GM21723 (cell line): ENCODE measurements around the gene SFRP2.

Source experiments
- ATAC-seq: cut with Tn5 transposase; IDR thresholded peaks from one replicate; pipeline ENCODE4 v1.9.1; 2021; ENCODE audit warnings: mild to moderate bottlenecking, moderate library complexity; ENCODE audit not compliant: unreplicated experiment

The SFRP2 gene, protein sequence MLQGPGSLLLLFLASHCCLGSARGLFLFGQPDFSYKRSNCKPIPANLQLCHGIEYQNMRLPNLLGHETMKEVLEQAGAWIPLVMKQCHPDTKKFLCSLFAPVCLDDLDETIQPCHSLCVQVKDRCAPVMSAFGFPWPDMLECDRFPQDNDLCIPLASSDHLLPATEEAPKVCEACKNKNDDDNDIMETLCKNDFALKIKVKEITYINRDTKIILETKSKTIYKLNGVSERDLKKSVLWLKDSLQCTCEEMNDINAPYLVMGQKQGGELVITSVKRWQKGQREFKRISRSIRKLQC

DNA sequence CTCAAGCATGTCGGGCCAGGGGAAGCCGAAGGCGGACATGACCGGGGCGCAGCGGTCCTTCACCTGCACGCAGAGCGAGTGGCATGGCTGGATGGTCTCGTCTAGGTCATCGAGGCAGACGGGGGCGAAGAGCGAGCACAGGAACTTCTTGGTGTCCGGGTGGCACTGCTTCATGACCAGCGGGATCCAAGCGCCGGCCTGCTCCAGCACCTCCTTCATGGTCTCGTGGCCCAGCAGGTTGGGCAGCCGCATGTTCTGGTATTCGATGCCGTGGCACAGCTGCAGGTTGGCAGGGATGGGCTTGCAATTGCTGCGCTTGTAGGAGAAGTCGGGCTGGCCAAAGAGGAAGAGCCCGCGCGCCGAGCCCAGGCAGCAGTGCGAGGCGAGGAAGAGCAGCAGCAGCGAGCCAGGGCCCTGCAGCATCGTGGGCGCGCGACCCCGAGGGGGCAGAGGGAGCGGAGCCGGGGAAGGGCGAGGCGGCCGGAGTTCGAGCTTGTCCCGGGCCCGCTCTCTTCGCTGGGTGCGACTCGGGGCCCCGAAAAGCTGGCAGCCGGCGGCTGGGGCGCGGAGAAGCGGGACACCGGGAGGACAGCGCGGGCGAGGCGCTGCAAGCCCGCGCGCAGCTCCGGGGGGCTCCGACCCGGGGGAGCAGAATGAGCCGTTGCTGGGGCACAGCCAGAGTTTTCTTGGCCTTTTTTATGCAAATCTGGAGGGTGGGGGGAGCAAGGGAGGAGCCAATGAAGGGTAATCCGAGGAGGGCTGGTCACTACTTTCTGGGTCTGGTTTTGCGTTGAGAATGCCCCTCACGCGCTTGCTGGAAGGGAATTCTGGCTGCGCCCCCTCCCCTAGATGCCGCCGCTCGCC, at the start of gene SFRP2:
Gene SFRP2 (minus strand): TSS at position 671 of the 864 bp plus-strand sequence. CDS start 248 bp downstream, at position 423.
- ATAC-seq: no peak

DNA sequence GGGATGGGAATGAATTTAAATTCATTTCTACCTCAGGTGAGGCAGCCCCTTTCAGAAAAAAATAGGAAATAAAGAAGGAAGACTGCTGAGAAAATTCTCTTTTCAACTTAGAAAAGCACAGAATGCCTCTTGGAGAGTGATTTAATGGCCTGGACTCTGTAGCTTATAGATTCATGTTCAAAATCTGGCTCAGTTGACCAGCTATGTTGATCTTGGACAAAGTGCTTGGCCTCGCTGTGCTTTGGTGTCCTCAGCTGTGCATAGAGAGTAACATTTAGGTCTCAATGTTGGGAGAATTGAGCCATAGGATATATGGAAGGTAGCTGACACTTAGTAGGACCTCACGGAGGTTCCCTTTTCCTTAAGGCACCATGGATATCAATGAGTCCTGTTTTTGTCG, 49.7 kb upstream of the SFRP2 start:
- no peak for ATAC-seq

DNA sequence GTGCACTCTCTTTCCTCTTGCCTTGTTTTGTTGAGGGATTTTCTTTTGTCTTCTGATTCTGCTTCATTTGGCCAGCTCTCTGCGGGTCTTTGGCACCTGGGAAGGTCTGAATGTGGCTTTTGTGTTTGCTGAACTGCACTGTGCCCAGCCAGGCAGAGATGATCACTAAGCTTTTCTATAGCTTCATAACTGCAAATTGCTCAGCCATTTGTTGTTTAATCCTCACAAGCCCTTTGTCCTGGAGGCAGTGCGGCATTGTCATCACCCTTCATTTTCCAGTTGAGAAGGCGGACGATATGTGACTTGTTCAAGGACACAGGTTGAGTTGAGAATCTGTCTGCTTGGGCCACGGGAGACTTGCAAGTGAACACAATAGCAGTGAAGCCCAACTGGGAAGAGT, 46.0 kb upstream of the SFRP2 start:
- ATAC-seq: no peak

DNA sequence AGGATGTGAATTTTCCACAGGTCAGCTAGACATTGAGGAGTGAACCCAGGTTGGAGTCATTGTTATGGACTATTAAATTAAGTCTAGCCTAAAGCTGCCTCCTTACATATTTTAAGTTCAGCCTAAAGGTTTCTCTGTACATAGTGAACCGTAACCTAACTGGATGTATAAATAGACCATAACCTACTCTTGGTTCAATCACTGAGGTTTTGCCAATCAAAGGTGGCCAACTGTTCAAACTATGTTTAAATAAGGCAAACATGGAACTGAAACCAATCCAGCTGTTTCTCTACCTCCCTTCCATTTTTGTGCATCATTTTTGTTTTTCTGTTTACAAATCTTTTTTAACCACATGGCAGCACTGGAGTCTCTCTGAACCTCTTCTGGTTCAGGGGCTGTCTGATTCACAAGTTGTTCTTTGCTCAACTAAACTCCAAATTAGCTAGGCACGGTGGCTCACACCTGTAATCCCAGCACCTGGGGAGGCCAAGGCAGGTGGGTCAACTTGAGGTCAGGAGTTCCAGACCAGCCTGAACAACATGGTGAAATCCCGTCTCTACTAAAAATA, 43.9 kb upstream of the SFRP2 start:
- ATAC-seq: peak; percentile 46

DNA sequence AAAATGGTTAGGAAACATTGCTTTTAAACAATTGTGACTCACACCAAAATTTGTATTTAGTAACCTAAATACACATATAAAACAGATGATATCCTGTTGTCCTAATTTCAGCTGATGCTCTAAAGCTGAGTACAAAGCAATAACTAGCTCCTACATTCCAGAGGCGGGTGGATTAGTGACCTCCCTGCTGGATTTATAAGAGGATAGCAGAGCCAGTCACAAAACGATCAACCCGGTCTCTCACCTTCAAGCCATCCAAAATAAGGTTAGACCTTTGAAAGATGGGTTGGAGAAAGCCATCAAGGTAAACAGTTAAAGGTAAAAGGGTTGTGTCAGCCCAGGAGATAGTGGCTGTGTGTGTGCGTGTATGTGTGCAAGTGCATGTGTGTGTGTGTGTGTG, 43.2 kb upstream of the SFRP2 start:
- ATAC-seq: no peak

DNA sequence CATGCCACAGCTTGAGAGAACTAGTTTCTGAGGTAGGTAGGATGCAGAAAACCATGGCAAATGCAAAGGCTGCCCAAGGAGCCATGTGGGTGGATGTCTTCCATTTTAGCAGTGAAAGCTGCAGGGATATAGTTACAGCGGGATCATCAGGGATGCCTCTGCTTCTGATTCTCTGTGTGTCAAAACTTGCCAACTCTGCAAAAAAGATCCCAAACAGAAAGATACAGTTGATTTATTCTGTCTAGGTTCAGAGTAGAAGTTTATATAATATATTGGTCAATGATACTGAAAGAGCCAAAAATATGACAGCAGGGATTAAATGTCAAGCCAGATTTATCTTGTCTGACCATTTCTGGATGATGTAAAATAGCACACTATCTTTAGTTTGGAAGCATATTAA, 42.4 kb upstream of the SFRP2 start:
- no peak for ATAC-seq

DNA sequence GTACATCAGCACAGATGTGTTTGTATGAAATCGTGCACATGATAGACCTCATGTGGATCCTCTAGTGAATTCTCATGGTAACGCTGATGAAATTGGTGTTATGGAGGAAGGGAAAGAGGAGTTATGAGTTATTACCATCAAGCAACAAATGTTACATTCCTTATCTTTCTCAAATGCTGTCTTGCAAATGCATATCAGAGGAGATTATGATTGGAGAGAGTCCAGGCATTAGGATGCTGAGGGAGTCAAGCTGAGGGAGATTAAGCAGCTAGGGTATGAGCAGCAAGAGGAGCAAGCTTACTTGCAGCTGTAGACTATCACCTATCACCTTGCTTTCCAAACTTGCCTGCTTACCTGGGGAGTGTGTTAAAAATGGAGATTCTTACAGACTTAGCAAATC, 36.8 kb upstream of the SFRP2 start:
- no peak for ATAC-seq

DNA sequence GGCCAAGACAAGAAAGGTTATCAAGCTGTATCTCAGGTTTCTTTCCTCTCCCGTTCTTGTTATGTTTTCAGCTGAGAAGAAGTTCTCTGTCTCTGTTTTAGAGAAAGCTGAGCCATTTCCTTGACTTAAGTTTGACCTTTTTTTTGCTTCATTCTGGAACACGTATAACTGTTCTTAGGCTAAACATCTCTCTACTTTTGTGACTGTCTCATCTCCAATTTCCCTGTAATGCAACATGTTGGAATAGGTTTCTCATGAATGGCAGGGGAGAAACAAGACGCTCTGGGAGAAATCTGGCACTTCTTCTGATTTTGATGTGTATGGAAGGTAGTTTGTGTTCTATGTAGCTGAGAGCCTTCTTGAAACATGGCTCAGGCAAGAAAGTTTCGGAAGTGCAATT, 36.2 kb upstream of the SFRP2 start:
- no peak for ATAC-seq

DNA sequence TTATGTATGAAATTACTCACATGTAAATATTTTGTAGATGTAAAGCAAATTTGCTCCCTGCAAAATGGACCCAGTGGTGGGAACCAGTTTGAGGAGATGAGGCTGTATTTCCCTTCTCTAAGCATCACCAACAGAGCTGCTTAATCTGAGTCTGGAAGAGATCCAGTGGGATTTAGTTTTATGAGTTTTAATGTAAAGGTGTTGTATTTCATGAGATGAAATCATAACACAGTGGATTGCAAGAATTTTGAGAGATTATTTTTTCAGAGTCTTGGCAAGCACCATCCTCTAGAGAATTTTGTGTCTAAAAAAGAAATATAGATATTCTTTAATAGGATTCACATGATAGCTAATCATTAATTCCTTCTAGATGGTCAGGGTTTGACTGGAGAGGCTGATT, 35.6 kb upstream of the SFRP2 start:
- ATAC-seq: no peak

DNA sequence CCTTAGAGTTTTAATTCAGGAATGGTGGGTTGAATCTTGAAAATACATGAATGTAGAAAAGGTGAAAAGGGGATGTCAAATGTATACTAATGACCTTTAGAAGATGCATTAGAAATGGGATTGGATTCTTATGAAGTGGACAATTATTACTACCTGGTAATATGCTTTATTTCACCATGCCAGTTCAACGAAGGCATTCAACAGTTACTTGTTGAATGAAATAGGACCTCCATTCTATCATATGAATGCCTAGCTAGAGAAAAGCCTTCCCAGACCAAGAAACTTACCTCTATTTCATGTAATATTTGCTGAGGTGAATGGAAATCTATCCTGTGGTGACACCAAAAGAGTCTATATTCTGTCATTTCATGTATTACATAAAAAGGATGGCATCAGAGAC, 34.6 kb upstream of the SFRP2 start:
- no peak for ATAC-seq

DNA sequence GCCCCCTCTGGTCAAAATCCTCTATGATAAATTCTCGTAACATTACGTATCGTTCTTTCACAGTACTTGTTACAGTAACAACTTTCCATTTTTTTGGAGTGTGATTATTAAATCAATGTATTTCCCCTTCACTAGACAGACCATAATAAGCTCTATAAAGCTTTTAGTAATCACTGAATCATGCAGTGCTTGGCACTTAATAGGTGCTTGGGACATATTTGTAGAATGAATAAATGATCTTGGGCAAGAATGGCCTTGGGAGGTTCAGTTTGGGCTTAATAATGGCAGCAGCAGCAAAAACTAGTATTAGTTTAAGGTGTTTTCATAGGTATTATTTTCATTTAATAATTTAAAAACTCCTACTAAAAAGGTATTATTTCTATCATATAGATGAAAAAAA, 33.4 kb upstream of the SFRP2 start:
- ATAC-seq: no peak

DNA sequence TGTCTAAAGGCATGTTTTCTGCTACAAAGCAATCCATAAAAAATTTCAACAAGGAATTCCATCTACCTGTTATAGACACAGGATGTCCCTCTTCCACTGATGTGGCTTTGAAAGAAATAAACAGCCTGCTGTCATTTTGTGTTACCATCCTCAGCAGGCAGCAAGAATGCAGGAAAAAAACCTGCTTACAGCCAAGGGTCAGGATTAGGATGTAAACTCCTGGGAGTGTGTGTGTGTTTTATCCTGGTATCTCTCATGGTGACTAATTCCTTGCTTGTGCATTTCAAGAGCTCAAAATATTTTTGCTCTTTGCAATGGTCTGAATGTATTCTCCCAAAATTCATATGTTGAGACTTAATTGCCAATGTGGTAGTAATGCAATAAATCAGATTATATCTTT, 28.6 kb upstream of the SFRP2 start:
- no peak for ATAC-seq

DNA sequence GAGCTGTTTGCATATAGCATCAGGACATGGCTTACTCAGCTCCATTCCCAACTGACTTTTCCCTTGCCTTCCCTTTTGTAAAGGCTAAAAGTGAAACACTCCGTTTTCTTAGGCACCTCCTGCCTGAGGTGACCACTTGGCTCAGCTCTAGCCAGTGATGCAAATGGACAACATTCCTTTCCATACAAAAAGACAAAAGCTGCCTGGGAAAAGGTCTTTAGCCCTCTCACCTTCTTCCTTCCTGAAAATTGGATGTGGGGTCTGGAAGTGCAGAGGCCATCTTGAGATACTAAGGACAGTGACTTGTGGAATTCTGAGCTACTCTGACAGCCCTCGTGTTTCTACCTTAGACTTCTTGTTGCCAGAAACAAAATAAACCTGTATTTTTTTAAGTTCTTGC, 27.7 kb upstream of the SFRP2 start:
- ATAC-seq: no peak

DNA sequence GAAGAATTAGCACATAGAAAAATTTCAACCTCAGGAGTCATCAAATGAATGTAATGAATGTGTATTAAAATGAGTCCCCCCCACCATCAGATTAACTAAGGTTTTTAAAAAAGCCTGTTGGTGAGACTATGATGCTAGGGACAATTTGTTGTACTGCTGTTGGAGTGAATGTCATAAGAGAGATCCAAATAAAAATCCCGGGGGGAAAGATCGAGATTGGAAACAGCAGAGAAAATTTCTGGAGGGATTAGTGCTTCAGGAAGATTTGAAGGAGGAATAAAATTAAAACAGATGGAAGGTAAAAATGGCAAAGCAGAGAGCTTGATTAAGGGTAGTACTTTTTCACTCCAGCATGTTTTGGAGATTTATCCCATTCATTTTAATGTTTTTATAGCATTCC, 25.9 kb upstream of the SFRP2 start:
- ATAC-seq: no peak

DNA sequence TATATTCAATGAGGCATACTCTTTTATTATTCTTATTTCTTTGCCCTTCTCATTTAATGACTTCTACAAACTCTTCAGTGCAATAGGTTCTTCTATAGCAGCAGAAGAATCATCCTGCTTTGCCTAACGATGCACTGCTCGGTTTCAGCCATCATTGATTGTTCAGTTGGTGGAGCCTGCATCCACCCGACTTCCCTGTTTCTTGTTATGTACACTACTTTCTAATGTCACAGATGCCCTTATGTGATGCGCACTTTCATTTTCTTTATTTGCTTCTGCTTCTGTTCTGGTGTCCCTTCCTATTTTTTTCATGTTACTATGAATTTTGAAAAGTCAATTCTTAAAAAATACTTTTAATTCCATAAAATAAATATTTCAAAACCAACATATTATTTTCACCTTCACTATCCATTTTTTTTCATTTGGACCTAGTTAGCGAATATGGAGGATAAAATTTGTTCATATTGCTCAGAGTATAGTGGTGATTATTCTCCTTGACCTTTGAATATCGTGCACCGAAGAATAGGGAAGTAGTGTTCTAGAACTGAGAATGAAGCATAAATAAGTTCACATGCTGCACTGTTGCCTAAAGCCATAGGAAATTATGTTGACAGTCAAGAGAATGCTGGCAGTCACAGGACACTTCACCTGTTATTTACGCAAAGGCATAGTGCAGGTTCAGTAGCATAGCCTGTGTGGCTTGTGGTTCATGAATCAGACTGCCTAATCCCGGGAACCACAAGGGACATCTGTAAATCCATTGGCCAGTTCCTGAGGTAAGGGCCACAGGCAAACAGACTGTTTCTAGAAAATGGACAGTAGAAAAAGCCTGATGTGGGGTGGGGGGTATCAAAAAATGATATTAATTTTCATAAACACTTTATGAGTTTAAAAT, 21.3 kb upstream of the SFRP2 start:
- no peak for ATAC-seq

DNA sequence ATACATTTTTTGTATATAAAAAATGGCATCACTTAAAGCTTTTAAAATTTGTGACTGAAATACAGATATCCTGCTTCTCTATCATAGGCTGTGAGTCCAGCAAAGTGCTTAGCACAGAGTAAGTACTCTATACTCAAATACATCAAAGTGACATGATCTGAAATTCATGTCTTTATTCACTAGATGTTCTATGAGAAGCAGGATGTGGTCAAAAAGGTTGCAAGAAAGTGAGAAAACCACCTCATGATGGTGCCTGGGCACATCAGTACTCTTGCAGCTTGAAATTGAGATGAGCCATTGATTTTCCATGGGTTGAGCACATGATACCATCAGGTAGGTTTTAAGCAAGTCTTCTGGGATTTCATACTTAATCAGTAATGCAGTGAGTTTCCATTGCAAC, 20.4 kb upstream of the SFRP2 start:
- no peak for ATAC-seq

DNA sequence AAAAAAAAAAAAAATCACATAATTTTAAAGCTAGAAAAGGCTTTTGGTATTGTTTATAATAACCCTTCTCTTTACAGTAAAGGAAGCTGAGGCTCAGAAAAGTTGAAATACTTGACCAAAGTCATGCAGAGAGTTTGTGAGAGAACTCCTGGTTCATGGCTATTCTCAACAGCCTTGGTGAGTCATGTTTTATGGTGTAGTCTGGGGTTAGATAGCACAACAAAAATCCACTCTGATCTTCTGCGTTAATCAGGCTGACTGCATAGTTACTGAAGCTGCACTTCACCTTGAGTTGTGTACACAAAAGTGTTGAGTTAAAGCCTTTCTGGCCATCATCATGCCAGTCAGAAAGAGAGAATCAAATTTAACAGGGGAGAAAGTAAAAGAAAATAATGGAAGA, 19.3 kb upstream of the SFRP2 start:
- ATAC-seq: no peak

DNA sequence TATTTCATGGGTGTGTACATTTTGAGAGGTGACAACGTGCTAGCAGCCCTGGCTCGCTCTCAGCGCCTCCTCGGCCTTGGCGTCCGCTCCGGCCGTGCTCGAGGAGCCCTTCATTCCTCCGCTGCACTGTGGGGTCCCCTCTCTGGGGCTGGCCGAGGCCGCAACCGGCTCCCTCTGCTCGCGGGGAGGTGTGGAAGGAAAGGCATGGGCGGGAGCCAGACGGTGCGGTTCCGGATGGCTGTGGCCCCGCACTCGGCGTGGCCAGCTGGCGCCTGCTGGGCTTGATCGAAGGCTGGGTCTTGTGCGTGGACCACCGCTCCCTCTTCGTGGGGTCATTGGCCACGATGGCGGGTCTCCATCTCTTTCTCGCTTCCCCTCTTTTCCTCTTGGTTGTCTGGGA, 17.2 kb upstream of the SFRP2 start:
- no peak for ATAC-seq

DNA sequence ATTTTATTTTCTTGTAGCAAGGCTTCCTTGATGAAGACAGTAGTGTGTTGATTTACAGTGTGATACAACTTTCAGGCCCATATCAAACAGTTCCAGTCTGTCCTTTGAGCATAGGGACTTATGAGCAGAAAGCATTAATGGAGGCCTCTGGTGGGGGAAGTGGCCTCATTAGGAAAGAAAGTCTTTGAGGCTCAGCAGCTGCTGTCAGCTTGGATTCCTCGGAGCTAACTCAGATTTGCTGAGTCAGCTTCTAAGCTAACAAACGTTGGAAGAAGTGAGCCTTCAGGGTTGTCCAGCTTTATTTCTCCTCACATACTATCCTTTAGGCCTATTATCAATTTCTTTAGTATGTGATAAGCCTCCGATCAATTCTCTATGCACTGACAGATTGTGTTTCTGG, 15.8 kb upstream of the SFRP2 start:
- no peak for ATAC-seq

DNA sequence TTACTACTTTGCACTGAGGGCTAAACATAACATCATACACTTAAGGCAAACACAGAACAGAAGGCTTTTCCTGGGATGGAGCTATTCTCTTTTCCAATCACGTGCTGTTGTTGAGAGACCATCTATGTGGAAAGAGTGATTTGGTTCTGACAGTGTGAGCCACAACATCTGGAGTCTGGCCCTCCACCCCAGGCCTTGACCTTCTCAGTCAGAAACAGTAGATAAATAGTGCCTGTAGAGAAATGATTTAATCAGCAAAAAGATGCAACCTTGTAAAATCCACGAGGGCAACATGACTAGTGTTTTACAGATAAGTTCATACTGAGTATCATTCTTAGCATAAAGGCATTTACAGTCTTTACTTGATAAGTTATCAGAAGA, 10.8 kb upstream of the SFRP2 start:
- ATAC-seq: no peak
